ENCODE measurements around the gene CDC14B.

GRCh38 chr9:96655198-96655851 is 35.7 kb upstream of the CDC14B start, which contains the start of gene PRXL2C:
- TF ChIP-seq CTCF (IDR thresholded peaks at IDR 0.05) (no peak), POLR2A (IDR thresholded peaks at IDR 0.05) (no peak)

All from gastroesophageal sphincter (tissue), 3 donors.